ENCODE measurements around the gene CHD6.

CHD6 gene

GRCh38 chr20:41586772-41587171, 31.4 kb downstream of the CHD6 start:
- DNase-seq, result no peak

GRCh38 chr20:41580350-41580749, 37.8 kb downstream of the CHD6 start:
- no peak for DNase-seq

GRCh38 chr20:41577129-41578009, 40.8 kb downstream of the CHD6 start:
- no peak for DNase-seq

GRCh38 chr20:41575412-41575811, 42.8 kb downstream of the CHD6 start:
- no peak for DNase-seq

- DNase-seq, result no peak
Observed at GRCh38 chr20:41574802-41575389, 43.3 kb downstream of the CHD6 start.

GRCh38 chr20:41573955-41574354, 44.2 kb downstream of the CHD6 start:
- DNase-seq, result no peak

GRCh38 chr20:41572010-41572572, 46.1 kb downstream of the CHD6 start:
- DNase-seq, result no peak

GRCh38 chr20:41571006-41571405, 47.2 kb downstream of the CHD6 start:
- DNase-seq, result no peak

- DNase-seq, result no peak
Observed at GRCh38 chr20:41570557-41570956, 47.6 kb downstream of the CHD6 start.

- no peak for DNase-seq
Observed at GRCh38 chr20:41567615-41568014, 50.6 kb downstream of the CHD6 start.

GRCh38 chr20:41566896-41567527, 51.2 kb downstream of the CHD6 start:
- no peak for DNase-seq

GRCh38 chr20:41563087-41563486, 55.1 kb downstream of the CHD6 start:
- no peak for DNase-seq

- DNase-seq, result no peak
Observed at GRCh38 chr20:41560970-41561369, 57.2 kb downstream of the CHD6 start.

- DNase-seq, result no peak
Observed at GRCh38 chr20:41559658-41560057, 58.5 kb downstream of the CHD6 start.

- no peak for DNase-seq
Observed at GRCh38 chr20:41553142-41553879, 64.9 kb downstream of the CHD6 start.

GRCh38 chr20:41552295-41553068, 65.7 kb downstream of the CHD6 start:
- DNase-seq, result no peak

- DNase-seq, result no peak
Observed at GRCh38 chr20:41551011-41551705, 67.0 kb downstream of the CHD6 start.

- no peak for DNase-seq
Observed at GRCh38 chr20:41547221-41547620, 71.0 kb downstream of the CHD6 start.

GRCh38 chr20:41546535-41546934, 71.6 kb downstream of the CHD6 start:
- DNase-seq, result no peak

GRCh38 chr20:41544472-41544871, 73.7 kb downstream of the CHD6 start:
- DNase-seq, result no peak

- no peak for DNase-seq
Observed at GRCh38 chr20:41540918-41541317, 77.3 kb downstream of the CHD6 start.
